A549 (cell line): ENCODE measurements around the gene GRIP1. TPM values are rescaled to one million over a fixed set of nuclear protein-coding genes. Genes with fewer than 3 reads are reported as not detected.

Experiments
- ATAC-seq, 2 experiments: fragments of 200-7000 bp in 1 of 2; fragments of >200 bp in 1 of 2; cut with Nextera tagmentation in 1 of 2; cut with Tn5 transposase in 1 of 2; 3 replicates each; pipeline versions ENCODE4 v1.8.0 to v1.9.1; 2018 to 2020; ENCODE audit warnings: mild to moderate bottlenecking in 1 of 2, moderate library complexity in 1 of 2
- CTCF ChIA-PET: fragments of 300-600 bp; sonication (Branson Sonifier 250); formaldehyde crosslinking; extraction: SDS; loops from one replicate; lab custom pipeline; 2021; ENCODE audit warnings: antibody characterized with exemption, inconsistent platforms; lab: Yijun Ruan, JAX
- POLR2A ChIA-PET: fragments of 350-600 bp; formaldehyde crosslinking; extraction: SDS; loops from one replicate; lab custom pipeline; 2021; ENCODE audit warnings: antibody characterized with exemption, inconsistent platforms; lab: Yijun Ruan, JAX
- DNase-seq, 2 experiments: peaks; one replicate each; pipeline versions ENCODE4 v3.0.0 to v3.0.0-alpha.2; 2011 to 2016; ENCODE audit warnings: low read depth in 1 of 2, low spot score in 1 of 2
- FAIRE-seq: peaks from 2 replicates; lab custom pipeline; 2011; peaks lifted over from hg19 to GRCh38; lab: Jason Lieb, UNC
- H3K27ac ChIP-seq, 2 experiments: fragments of >200 bp; sonication (Bioruptor Twin); formaldehyde crosslinking; 3 replicates each; pipeline ENCODE4 v1.5.1; 2016 to 2017
- H3K4me1 ChIP-seq: fragments of >200 bp; sonication (Bioruptor Twin); formaldehyde crosslinking; 3 replicates; pipeline ENCODE4 v1.6.1; 2016
- H3K4me2 ChIP-seq: fragments of >200 bp; sonication (Bioruptor Twin); formaldehyde crosslinking; 3 replicates; pipeline ENCODE4 v1.6.1; 2016
- H3K4me3 ChIP-seq: fragments of >200 bp; sonication (Bioruptor Twin); formaldehyde crosslinking; 3 replicates; pipeline ENCODE4 v1.5.1; 2016
- H3K9me3 ChIP-seq: fragments of >200 bp; sonication (Bioruptor Twin); formaldehyde crosslinking; 3 replicates; pipeline ENCODE4 v1.6.1; 2016
- CBX8 ChIP-seq: fragments of 200-600 bp; sonication (generic); IDR thresholded peaks from 2 replicates; pipeline ENCODE4 v1.6.1; 2016
- CEBPB ChIP-seq, 2 experiments: fragments of >200 bp in 1 of 2; sonication (Bioruptor Twin) in 1 of 2; formaldehyde crosslinking in 1 of 2; IDR thresholded peaks; 2 replicates each; pipeline ENCODE4 v1.6.1; 2012 to 2016
- CHD4 ChIP-seq: fragments of 200-600 bp; sonication (generic); IDR thresholded peaks from 2 replicates; pipeline ENCODE4 v1.6.1; 2016; ENCODE audit warnings: antibody characterized with exemption, mild to moderate bottlenecking, borderline replicate concordance
- E2F6 ChIP-seq: IDR thresholded peaks from 2 replicates; pipeline ENCODE4 v1.6.1; 2012; ENCODE audit warnings: low read depth, borderline replicate concordance
- EHF ChIP-seq: fragments of 250-450 bp; sonication (Bioruptor Pico); IDR thresholded peaks from 2 replicates; pipeline ENCODE4 v1.5.0; 2020; ENCODE audit warnings: mild to moderate bottlenecking
- ESRRA ChIP-seq: fragments of 150-350 bp; IDR thresholded peaks from 2 replicates; pipeline ENCODE4 v1.6.1; 2014; ENCODE audit warnings: mild to moderate bottlenecking, low read length, borderline replicate concordance
- FOSL2 ChIP-seq, 2 experiments: fragments of 450-650 bp in 1 of 2; fragments of >200 bp in 1 of 2; sonication (Bioruptor Twin) in 1 of 2; formaldehyde crosslinking; IDR thresholded peaks; 2 replicates each; pipeline versions ENCODE4 v1.5.0 to v1.6.1; 2016 to 2020; ENCODE audit warnings: mild to moderate bottlenecking in 1 of 2, moderate library complexity in 1 of 2
- GATA3 ChIP-seq: IDR thresholded peaks from 2 replicates; pipeline ENCODE4 v1.6.1; 2012; ENCODE audit warnings: borderline replicate concordance
- HDAC2 ChIP-seq: fragments of 200-600 bp; sonication (generic); IDR thresholded peaks from 2 replicates; pipeline ENCODE4 v1.6.1; 2016
- KDM5A ChIP-seq: fragments of 200-600 bp; sonication (generic); IDR thresholded peaks from 2 replicates; pipeline ENCODE4 v1.6.1; 2016; ENCODE audit warnings: antibody characterized with exemption, mild to moderate bottlenecking
- MYC ChIP-seq: IDR thresholded peaks from 2 replicates; pipeline ENCODE4 v1.6.1; 2012; ENCODE audit warnings: mild to moderate bottlenecking, inconsistent platforms, low read length, improper control_type of control experiment, borderline replicate concordance
- NPAS2 ChIP-seq: fragments of 250-450 bp; sonication (Bioruptor Pico); IDR thresholded peaks from 2 replicates; pipeline ENCODE4 v1.8.0; 2022; ENCODE audit warnings: mild to moderate bottlenecking, moderate library complexity, borderline replicate concordance
- NR3C1 ChIP-seq: fragments of >200 bp; sonication (Bioruptor Twin); formaldehyde crosslinking; IDR thresholded peaks from 3 replicates; pipeline ENCODE4 v1.6.1; 2017
- PBX3 ChIP-seq: IDR thresholded peaks from 2 replicates; pipeline ENCODE4 v1.6.1; 2012
- POLR2AphosphoS2 ChIP-seq: conservative IDR thresholded peaks from 2 replicates; pipeline ENCODE4 v1.6.1; 2012; ENCODE audit warnings: low read length, improper control_type of control experiment, inconsistent platforms
- RFX5 ChIP-seq: fragments of 450-650 bp; IDR thresholded peaks from 2 replicates; pipeline ENCODE4 v1.7.1; 2014; ENCODE audit warnings: antibody characterized with exemption, mild to moderate bottlenecking, moderate library complexity
- RNF2 ChIP-seq: fragments of 200-600 bp; sonication (generic); IDR thresholded peaks from 2 replicates; pipeline ENCODE4 v1.6.1; 2016; ENCODE audit warnings: low read depth, mild to moderate bottlenecking, antibody characterized with exemption, moderate library complexity, borderline replicate concordance
- SMC3 ChIP-seq: fragments of >200 bp; sonication (Bioruptor Twin); formaldehyde crosslinking; IDR thresholded peaks from 3 replicates; pipeline ENCODE4 v1.6.1; 2018; ENCODE audit warnings: inconsistent platforms
- TFCP2L1 ChIP-seq: fragments of 250-450 bp; sonication (Bioruptor Pico); IDR thresholded peaks from 2 replicates; pipeline ENCODE4 v1.5.0; 2021; ENCODE audit warnings: mild to moderate bottlenecking
- USF2 ChIP-seq: fragments of 450-650 bp; IDR thresholded peaks from 2 replicates; pipeline ENCODE4 v1.6.1; 2014; ENCODE audit warnings: antibody characterized with exemption
- ZC3H11A ChIP-seq: fragments of 450-650 bp; IDR thresholded peaks from 2 replicates; pipeline ENCODE4 v1.6.1; 2014; ENCODE audit warnings: antibody characterized with exemption, mild to moderate bottlenecking
- ZFP36 ChIP-seq: fragments of 450-650 bp; IDR thresholded peaks from 2 replicates; pipeline ENCODE4 v1.6.1; 2014; ENCODE audit warnings: borderline replicate concordance; ENCODE audit not compliant: partially characterized antibody
- ZNF302 ChIP-seq: fragments of 250-450 bp; sonication (Bioruptor Pico); IDR thresholded peaks from 2 replicates; pipeline ENCODE4 v1.9.0; 2021; ENCODE audit warnings: inconsistent platforms, mild to moderate bottlenecking, moderate library complexity
- ZSCAN20 ChIP-seq: fragments of 250-450 bp; sonication (Bioruptor Pico); IDR thresholded peaks from 2 replicates; pipeline ENCODE4 v1.8.0; 2022; ENCODE audit warnings: mild to moderate bottlenecking, moderate library complexity
- WGBS: methylation state at CpG from one replicate; pipeline ENCODE4 v1.1.6; 2017; ENCODE audit errors: missing lambda C conversion rate; 5-methylcytosine and 5-hydroxymethylcytosine counted together
- polyA plus RNA-seq, 4 experiments: library from polyadenylated mRNA; depleted of rRNA in 3 of 4; stranded (reverse); fragments of >200 nt; fragmentation: RNase III in 1 of 4; extraction: RNeasy Plus Mini Kit Qiagen cat#74134 plus additional on column Dnase treatment in 1 of 4; gene quantifications; 2 replicates in 3 of 4; 3 replicates in 1 of 4; pipeline ENCODE4 v1.2.3, GENCODE V29; 2011 to 2017
- TF ChIP-seq, protein P1 (sequence below): fragments of >200 bp; sonication (Bioruptor Twin); formaldehyde crosslinking; IDR thresholded peaks from 3 replicates; pipeline ENCODE4 v1.6.1; 2016
- TF ChIP-seq, protein P2 (sequence below): IDR thresholded peaks from 2 replicates; pipeline ENCODE4 v1.6.1; 2012
- TF ChIP-seq, protein P3 (sequence below): fragments of 250-450 bp; sonication (Bioruptor Pico); IDR thresholded peaks from 2 replicates; pipeline ENCODE4 v1.5.0; 2020; ENCODE audit warnings: low read depth, mild to moderate bottlenecking, moderate library complexity

Gene GRIP1
- polyA plus RNA-seq, 2 of the 4 experiments (the other 2 are of a cell fraction): 4.6 to 5.8 TPM

DNA sequence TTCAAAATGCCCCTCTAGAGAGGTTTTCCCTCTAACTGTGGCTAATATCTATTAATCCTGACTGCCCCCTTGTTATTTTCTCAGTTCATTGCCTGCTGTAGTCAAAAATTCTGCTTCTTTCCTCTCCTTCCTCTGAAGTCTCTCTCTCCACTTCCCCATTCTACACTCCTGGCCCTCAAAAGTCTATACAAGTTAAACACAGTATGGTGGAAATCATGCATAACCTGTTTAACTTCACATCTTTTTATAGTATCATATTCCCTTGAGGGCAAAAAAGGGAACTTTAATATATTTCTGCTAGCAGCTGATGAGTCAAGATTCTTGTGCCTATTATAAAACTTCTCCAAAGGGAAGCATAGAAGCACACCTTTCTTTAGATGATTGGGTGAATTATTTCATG, 16.7 kb downstream of the GRIP1 start (continued):
- TF ChIP-seq, protein P1, sequence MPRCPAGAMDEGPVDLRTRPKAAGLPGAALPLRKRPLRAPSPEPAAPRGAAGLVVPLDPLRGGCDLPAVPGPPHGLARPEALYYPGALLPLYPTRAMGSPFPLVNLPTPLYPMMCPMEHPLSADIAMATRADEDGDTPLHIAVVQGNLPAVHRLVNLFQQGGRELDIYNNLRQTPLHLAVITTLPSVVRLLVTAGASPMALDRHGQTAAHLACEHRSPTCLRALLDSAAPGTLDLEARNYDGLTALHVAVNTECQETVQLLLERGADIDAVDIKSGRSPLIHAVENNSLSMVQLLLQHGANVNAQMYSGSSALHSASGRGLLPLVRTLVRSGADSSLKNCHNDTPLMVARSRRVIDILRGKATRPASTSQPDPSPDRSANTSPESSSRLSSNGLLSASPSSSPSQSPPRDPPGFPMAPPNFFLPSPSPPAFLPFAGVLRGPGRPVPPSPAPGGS: no peak
- TF ChIP-seq ZSCAN20 (CRISPR knock-in tag) (no peak), NR3C1 (no peak), KDM5A (no peak), RFX5 (no peak), EHF (CRISPR knock-in tag) (no peak), USF2 (no peak)

- ATAC-seq (no peak), DNase-seq (no peak), FAIRE-seq (no peak)
- Histone ChIP-seq H3K4me3 (no peak overlapping the region), H3K4me2 (no peak overlapping the region), H3K27ac (no peak overlapping the region), H3K9me3 (no peaks in the 10 kb centered on the region), H3K4me1 (no peaks in the 10 kb centered on the region)
- POLR2A ChIA-PET: interaction anchor here (0.7 kb wide), 1 partner anchor 12 kb away, joined by 3 read pairs; no protein-coding TSS in a partner anchor
- CTCF ChIA-PET: no interaction called here
- no peak for TF ChIP-seq POLR2AphosphoS2
- TF ChIP-seq CBX8: no peak
- no peak for TF ChIP-seq NPAS2 (CRISPR knock-in tag)
- TF ChIP-seq PBX3: no peak
- TF ChIP-seq ZNF302 (CRISPR knock-in tag): no peak
- WGBS: 14% methylated on average over 2 of the region's 2 CpGs
Measured at GRCh38 chr12:66661357-66661756, 17.5 kb downstream of the GRIP1 start.

DNA sequence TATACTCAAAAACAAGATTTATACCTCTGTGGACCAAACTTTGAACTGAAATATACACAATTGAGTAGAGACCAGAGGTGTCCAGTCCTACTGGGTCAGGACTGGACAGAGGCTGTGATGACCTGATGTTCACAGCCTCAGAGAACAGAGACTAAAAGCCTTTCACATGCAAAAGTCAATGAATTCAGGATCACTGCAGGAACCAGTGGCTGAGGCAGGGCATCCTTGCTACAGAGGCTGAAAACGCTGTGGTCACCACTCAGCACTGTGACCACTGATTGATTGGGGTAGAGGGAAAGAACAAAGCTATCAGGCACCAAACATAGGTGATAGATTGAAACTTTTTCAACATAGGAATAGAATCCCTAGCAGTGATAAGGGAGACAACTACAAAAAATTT, 25.1 kb downstream of the GRIP1 start:
- Histone ChIP-seq H3K27ac (no peak overlapping the region), H3K4me1 (no peaks in the 10 kb centered on the region), H3K4me3 (no peak overlapping the region), H3K4me2 (no peak overlapping the region), H3K9me3 (no peaks in the 10 kb centered on the region)
- FAIRE-seq (no peak), ATAC-seq (no peak), DNase-seq (no peak)
- TF ChIP-seq TFCP2L1 (CRISPR knock-in tag) (no peak), RFX5 (no peak), CEBPB (IDR thresholded peaks at IDR 0.05) (no peak), ZFP36 (no peak), E2F6 (no peak), MYC (no peak), HDAC2 (no peak), SMC3 (no peak), CHD4 (no peak), ZC3H11A (no peak), USF2 (no peak), GATA3 (no peak), FOSL2 (IDR thresholded peaks at IDR 0.05) (no peak), FOSL2 (CRISPR knock-in tag; IDR thresholded peaks at IDR 0.05) (no peak), ESRRA (no peak), RNF2 (no peak)
- TF ChIP-seq, protein P2, sequence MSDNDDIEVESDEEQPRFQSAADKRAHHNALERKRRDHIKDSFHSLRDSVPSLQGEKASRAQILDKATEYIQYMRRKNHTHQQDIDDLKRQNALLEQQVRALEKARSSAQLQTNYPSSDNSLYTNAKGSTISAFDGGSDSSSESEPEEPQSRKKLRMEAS: no peak
- TF ChIP-seq, protein P3, sequence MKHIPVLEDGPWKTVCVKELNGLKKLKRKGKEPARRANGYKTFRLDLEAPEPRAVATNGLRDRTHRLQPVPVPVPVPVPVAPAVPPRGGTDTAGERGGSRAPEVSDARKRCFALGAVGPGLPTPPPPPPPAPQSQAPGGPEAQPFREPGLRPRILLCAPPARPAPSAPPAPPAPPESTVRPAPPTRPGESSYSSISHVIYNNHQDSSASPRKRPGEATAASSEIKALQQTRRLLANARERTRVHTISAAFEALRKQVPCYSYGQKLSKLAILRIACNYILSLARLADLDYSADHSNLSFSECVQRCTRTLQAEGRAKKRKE (CRISPR knock-in tag): no peak
- POLR2A ChIA-PET: interaction anchor here (0.7 kb wide), 1 partner anchor 523 kb away, joined by 3 read pairs; no protein-coding TSS in a partner anchor
- CTCF ChIA-PET: no interaction called here
- WGBS: 13% methylated on average over 1 of the region's 1 CpG
